Measurements from ENCODE around the gene UBAC2.

The UBAC2 gene

GRCh38 chr13:99345345-99345744 lies 144.7 kb downstream of the UBAC2 start:
- DNase-seq: no peak

GRCh38 chr13:99346335-99347042 lies 145.8 kb downstream of the UBAC2 start:
- DNase-seq: no peak

- no peak for DNase-seq
These were observed 146.8 kb downstream of the UBAC2 start for GRCh38 chr13:99347335-99347878.

- no peak for DNase-seq
These were observed 147.3 kb downstream of the UBAC2 start for GRCh38 chr13:99347911-99348451.

- no peak for DNase-seq
These were observed 149.5 kb downstream of the UBAC2 start for GRCh38 chr13:99350191-99350590.

GRCh38 chr13:99351772-99352171 lies 151.1 kb downstream of the UBAC2 start:
- DNase-seq: no peak

GRCh38 chr13:99352351-99353245 lies 151.9 kb downstream of the UBAC2 start:
- no peak for DNase-seq

- no peak for DNase-seq
These were observed 152.6 kb downstream of the UBAC2 start for GRCh38 chr13:99353246-99353600.

GRCh38 chr13:99353836-99354235 lies 153.2 kb downstream of the UBAC2 start:
- no peak for DNase-seq

GRCh38 chr13:99354371-99354951 lies 153.8 kb downstream of the UBAC2 start:
- no peak for DNase-seq

GRCh38 chr13:99355267-99356011 lies 154.8 kb downstream of the UBAC2 start:
- DNase-seq: no peak

GRCh38 chr13:99356012-99356261 lies 155.3 kb downstream of the UBAC2 start:
- DNase-seq: no peak

- DNase-seq: no peak
These were observed 155.8 kb downstream of the UBAC2 start for GRCh38 chr13:99356262-99357091.

GRCh38 chr13:99357131-99357596 lies 156.5 kb downstream of the UBAC2 start:
- no peak for DNase-seq

GRCh38 chr13:99357941-99358340 lies 157.3 kb downstream of the UBAC2 start:
- DNase-seq: no peak

- DNase-seq: no peak
These were observed 158.9 kb downstream of the UBAC2 start for GRCh38 chr13:99359528-99359927.

GRCh38 chr13:99360696-99361095 lies 160.0 kb downstream of the UBAC2 start:
- no peak for DNase-seq

- no peak for DNase-seq
These were observed 160.5 kb downstream of the UBAC2 start for GRCh38 chr13:99361197-99361596.

GRCh38 chr13:99362362-99362761 lies 161.7 kb downstream of the UBAC2 start:
- DNase-seq: no peak

- DNase-seq: no peak
These were observed 162.7 kb downstream of the UBAC2 start for GRCh38 chr13:99363391-99363790.

- DNase-seq: no peak
These were observed 163.3 kb downstream of the UBAC2 start for GRCh38 chr13:99363949-99364348.

All from SHP77 (cell line).